Upper lobe of left lung (tissue), 4 donors: ENCODE data around the gene DOK5.

Experiments used
- CTCF ChIP-seq, 6 experiments: fragments of 450-650 bp in 4 of 6; fragments of 200-600 bp in 2 of 6; sonication (generic) in 2 of 6; IDR thresholded peaks; one replicate each; pipeline ENCODE4 v1.5.1; 2016 to 2019; ENCODE audit warnings: antibody characterized with exemption in 6 of 6
- EP300 ChIP-seq, 4 donors: sonication (generic); formaldehyde crosslinking; IDR thresholded peaks; one replicate each; pipeline ENCODE4 v1.5.1; 2017; ENCODE audit warnings: antibody characterized with exemption in 4 of 4, control low read depth in 2 of 4
- POLR2A ChIP-seq, 4 donors: fragments of 450-650 bp; IDR thresholded peaks; one replicate each; pipeline ENCODE4 v1.5.1; 2016 to 2017; ENCODE audit warnings: antibody characterized with exemption in 4 of 4, mild to moderate bottlenecking in 2 of 4
- POLR2AphosphoS5 ChIP-seq, 2 donors: sonication (generic); formaldehyde crosslinking; IDR thresholded peaks; one replicate each; pipeline ENCODE4 v1.5.1; 2017; ENCODE audit warnings: antibody characterized with exemption in 2 of 2

DNA sequence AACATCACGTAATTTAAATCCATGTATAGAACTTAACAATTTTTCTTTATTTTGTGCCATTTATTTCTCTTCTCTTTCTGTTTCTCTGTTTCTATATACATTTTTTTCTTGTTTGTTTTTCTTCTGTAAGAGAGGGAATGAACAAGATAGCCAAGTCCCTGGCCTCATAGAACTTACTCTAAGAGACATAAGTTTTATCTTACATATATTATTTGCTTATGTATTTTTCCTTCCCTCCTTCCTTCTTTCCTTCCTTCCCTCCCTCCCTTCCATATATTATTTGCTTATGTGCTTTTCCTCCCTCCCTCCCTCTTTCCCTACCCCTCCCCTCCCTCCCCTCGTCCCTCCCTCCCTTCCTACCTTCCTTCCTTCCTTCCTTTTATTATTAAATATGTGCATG, 13.0 kb downstream of the DOK5 start:
- TF ChIP-seq CTCF (IDR thresholded peaks at IDR 0.05) (no peak), EP300 (IDR thresholded peaks at IDR 0.05) (no peak), POLR2A (IDR thresholded peaks at IDR 0.05) (no peak), POLR2AphosphoS5 (IDR thresholded peaks at IDR 0.05) (no peak)
